ENCODE results near the gene SUPT4H1. TPM values are rescaled to one million over a fixed set of nuclear protein-coding genes. Genes with fewer than 3 reads are reported as not detected.

Gene SUPT4H1
- total and polyA plus RNA-seq, 9 of the 15 experiments (the other 6 are each of a cell fraction or from before 2014, with no cell fraction given): 62.1 to 320 (median 117) TPM

DNA sequence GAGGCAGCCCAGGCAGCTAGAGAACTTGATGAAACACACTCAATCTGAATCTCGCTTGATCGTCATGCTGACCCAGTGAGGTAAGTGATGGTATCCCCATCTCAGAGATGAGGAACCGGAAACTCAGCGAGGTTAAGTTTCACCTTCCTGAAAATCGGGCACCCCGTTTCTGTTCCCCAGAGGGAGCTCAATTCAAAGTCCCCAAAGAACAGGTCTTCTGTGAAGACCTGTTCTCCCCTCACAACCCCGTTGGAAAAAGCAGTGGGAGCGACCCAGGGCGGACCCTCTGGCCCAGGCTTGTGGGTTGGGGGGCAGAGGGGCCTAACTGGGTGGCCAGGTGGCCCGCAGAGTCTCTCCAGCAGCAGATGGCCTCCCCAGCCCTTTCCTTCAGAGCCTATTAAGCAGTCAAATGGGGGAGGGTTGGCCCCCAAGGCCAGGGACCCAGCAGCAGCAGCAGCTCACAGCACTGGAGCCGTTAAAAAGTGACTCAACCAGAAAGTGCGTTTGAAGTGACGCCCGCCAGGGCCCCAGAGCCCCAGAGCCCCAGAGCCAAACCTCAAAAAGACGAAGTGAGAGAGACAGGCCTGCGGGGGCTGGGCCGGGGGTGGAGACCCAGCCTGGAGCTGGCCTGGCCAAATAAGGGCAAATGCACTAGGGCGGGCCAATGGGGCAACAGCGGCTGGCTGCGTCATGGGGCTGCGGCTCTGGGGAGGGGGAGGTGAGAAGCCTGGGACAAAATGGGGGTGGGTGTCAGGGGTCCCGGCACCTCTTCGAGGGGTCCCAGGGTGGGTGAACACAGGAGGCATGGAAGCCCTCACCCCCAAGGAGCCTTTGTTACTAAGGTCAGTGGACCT lies 14.2 kb downstream of the SUPT4H1 start (continued):
- TF ChIP-seq, protein P1, sequence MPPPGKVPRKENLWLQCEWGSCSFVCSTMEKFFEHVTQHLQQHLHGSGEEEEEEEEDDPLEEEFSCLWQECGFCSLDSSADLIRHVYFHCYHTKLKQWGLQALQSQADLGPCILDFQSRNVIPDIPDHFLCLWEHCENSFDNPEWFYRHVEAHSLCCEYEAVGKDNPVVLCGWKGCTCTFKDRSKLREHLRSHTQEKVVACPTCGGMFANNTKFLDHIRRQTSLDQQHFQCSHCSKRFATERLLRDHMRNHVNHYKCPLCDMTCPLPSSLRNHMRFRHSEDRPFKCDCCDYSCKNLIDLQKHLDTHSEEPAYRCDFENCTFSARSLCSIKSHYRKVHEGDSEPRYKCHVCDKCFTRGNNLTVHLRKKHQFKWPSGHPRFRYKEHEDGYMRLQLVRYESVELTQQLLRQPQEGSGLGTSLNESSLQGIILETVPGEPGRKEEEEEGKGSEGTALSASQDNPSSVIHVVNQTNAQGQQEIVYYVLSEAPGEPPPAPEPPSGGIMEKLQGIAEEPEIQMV (tag; conservative IDR thresholded peaks at IDR 0.05; ENCODE audit: low read depth): no peak
- TF ChIP-seq PHF8 (IDR thresholded peaks at IDR 0.05; ENCODE audit: borderline replicate concordance, low read length) (peak; percentile 49; the same call in 1 of the 2 replicates), OTX1 (CRISPR knock-in tag; IDR thresholded peaks at IDR 0.05) (0 out of 2 replicates have a peak, but pooled peaks have one; percentile 3), BMI1 (IDR thresholded peaks at IDR 0.05; ENCODE audit: low read length) (no peak), PCBP1 (IDR thresholded peaks at IDR 0.05; ENCODE audit: low read depth, low read length, poor library complexity, severe bottlenecking) (peak; percentile 34), BCL6 (CRISPR knock-in tag; IDR thresholded peaks at IDR 0.05) (no peak), HDAC2 (IDR thresholded peaks at IDR 0.05) (no peak), TEAD1 (CRISPR knock-in tag; IDR thresholded peaks at IDR 0.05) (peak in 1 of 2 experiments; percentile 14; a peak in 1 of 4 replicates), ADNP (tag; IDR thresholded peaks at IDR 0.05) (no peak), CHD1 (IDR thresholded peaks at IDR 0.05; ENCODE audit: low read length) (peak; percentile 87), TCF7 (IDR thresholded peaks at IDR 0.05; ENCODE audit: borderline replicate concordance) (peak; percentile 82), ZFP30 (CRISPR knock-in tag; IDR thresholded peaks at IDR 0.05; ENCODE audit: borderline replicate concordance) (no peak), ZFPM2 (CRISPR knock-in tag; IDR thresholded peaks at IDR 0.05) (no peak), SETDB1 (IDR thresholded peaks at IDR 0.05; ENCODE audit: low read length) (no peak)
- TF ChIP-seq, protein P2, sequence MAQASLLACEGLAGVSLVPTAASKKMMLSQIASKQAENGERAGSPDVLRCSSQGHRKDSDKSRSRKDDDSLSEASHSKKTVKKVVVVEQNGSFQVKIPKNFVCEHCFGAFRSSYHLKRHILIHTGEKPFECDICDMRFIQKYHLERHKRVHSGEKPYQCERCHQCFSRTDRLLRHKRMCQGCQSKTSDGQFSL (CRISPR knock-in tag; IDR thresholded peaks at IDR 0.05): no peak
- TF ChIP-seq, protein P2 (tag; IDR thresholded peaks at IDR 0.05): peak in 1 of 2 experiments; percentile 64; a peak in 1 of 4 replicates
- TF ChIP-seq, protein P3, sequence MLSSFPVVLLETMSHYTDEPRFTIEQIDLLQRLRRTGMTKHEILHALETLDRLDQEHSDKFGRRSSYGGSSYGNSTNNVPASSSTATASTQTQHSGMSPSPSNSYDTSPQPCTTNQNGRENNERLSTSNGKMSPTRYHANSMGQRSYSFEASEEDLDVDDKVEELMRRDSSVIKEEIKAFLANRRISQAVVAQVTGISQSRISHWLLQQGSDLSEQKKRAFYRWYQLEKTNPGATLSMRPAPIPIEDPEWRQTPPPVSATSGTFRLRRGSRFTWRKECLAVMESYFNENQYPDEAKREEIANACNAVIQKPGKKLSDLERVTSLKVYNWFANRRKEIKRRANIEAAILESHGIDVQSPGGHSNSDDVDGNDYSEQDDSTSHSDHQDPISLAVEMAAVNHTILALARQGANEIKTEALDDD (IDR thresholded peaks at IDR 0.05): no peak
- TF ChIP-seq, protein P4, sequence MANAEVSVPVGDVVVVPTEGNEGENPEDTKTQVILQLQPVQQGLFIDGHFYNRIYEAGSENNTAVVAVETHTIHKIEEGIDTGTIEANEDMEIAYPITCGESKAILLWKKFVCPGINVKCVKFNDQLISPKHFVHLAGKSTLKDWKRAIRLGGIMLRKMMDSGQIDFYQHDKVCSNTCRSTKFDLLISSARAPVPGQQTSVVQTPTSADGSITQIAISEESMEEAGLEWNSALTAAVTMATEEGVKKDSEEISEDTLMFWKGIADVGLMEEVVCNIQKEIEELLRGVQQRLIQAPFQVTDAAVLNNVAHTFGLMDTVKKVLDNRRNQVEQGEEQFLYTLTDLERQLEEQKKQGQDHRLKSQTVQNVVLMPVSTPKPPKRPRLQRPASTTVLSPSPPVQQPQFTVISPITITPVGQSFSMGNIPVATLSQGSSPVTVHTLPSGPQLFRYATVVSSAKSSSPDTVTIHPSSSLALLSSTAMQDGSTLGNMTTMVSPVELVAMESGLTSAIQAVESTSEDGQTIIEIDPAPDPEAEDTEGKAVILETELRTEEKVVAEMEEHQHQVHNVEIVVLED (CRISPR knock-in tag; IDR thresholded peaks at IDR 0.05): no peak
- TF ChIP-seq, protein P5, sequence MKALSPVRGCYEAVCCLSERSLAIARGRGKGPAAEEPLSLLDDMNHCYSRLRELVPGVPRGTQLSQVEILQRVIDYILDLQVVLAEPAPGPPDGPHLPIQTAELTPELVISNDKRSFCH (CRISPR knock-in tag; IDR thresholded peaks at IDR 0.05): no peak
- TF ChIP-seq, protein P5 (tag; IDR thresholded peaks at IDR 0.05): no peak
- TF ChIP-seq, protein P6, sequence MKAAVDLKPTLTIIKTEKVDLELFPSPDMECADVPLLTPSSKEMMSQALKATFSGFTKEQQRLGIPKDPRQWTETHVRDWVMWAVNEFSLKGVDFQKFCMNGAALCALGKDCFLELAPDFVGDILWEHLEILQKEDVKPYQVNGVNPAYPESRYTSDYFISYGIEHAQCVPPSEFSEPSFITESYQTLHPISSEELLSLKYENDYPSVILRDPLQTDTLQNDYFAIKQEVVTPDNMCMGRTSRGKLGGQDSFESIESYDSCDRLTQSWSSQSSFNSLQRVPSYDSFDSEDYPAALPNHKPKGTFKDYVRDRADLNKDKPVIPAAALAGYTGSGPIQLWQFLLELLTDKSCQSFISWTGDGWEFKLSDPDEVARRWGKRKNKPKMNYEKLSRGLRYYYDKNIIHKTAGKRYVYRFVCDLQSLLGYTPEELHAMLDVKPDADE (conservative IDR thresholded peaks at IDR 0.05; ENCODE audit: control insufficient read depth, low read depth, low read length): 0 out of 2 replicates have a peak, but pooled peaks have one; percentile 20
